GM19025 (cell line): ENCODE measurements around the gene NFATC2.

Experiments
- ATAC-seq: cut with Tn5 transposase; IDR thresholded peaks from one replicate; pipeline ENCODE4 v1.9.1; 2021; ENCODE audit warnings: mild to moderate bottlenecking, low read depth, moderate library complexity; ENCODE audit not compliant: unreplicated experiment

NFATC2 gene

DNA sequence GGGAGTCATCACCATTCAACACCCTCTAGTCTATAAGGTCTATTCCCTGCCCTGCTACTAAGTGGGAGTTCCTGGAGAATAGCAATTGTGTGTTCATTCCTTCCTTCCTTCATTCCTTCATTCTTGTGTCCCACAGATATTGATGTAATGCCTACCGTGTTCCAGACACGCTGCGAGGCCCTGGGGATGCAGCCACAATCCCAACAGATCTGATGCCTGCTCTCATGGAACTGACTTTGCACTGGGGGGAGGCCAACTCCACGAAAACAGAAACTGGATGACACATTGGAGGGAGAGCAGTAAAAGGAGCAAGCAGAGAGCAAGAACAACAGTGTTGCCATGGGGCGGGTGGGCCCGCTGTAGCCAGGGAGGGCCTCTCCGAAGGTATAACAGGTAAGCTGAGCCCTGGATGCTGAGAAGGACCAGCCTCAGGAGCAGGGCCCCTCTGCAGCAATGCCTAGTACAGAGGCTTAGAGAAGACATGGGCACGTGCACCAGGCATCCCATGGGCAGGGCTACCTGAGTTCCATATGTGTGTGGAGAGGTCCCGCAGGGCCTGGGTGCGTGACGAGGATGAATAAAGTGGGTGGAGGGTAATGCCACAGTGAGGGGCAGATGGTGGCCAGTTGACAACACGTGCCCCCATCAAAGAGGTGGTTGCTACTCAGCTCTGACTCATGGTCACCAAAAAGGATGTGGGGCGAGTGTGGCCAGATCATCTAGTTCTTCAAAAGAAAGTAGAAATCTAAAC lies 173.9 kb downstream of the NFATC2 start:
- ATAC-seq: no peak

DNA sequence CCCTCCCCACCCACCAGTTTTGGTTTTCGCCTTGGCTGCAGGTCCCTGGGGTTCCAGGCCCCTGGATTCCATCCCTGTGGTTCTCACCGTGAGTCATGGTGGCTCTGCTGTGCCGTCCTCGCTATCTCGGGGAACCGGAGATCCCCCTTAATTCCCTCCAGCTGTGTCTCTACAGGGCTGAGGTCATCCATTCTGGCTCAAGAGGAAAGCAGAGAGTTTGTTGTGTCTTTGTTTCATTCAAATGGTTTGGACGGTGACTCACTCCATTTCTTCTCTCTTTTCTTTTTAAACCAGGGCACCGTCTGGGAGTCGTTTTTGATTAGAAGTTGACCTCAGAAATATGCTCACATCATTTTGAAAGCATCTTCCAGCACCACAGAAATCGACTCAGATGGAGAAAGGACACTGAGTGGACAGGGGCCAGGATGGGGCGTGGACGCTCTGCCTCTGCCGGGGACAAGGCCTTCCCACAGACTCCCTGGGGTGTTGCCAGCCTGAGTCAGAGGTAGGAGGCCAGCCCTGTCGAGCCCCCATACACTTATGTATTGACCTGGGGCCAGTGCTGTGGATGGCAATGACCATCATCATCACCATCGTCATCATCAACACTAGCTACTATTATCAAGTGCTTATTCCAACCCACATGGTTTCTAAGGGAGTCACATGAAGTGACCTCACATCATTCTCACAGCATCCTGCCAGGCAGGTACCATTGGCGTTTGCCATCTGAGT lies 176.2 kb downstream of the NFATC2 start:
- no peak for ATAC-seq

DNA sequence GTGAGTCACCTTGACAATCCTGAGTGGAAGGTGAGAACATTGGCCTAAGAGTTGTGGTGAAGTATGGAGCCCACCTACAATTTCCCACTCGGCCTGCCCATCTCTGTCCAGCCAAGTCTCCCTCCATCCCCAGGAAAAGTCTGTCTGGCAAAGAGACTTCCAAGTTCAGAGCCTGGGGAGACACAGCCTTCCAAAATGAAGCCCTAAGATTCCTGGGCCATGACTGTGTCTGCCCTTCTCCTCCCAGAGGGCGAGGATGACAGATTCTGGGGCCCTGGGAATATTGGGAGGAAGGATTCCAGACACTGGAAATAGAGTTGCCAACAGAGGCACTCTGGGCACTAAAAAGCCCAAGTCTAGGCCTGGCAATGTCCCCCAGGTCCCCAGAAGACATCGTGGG lies 176.8 kb downstream of the NFATC2 start:
- no peak for ATAC-seq

DNA sequence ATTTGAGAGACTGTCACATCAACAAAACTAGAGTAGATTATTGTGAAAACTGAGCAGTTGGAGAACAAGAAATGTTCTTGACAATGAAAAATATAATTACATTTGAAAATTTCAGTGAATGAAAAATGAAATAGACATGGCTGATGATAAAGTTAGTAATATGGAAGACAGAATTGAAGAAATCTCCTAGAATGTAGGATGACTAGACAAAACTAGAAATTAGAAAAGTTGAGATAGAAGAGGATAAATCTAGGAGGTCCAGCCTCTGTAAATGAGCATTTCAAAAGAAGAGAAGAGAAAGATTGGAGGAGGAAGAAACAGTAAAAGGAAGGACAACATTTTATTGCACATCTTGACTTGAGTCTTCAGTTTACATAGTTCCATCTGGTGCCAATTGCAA lies 178.7 kb downstream of the NFATC2 start:
- no peak for ATAC-seq

DNA sequence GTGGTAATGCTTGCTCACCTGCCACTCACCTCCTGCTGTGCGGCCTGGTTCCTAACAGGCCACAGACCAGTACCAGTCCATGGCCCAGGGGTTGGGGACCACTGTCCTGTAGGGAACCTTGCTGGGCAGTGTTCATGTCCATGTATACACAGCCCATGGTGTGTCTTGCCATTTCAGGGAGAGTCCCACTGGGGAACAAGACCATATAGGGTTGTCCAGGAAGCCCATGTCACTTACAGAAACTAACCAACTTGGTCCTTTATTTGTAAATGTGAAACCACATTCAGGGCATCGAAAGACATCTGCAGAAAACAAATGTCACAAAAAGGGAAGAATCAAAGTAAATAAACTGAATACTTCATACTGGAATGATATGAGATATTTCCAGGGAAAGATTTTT lies 179.1 kb downstream of the NFATC2 start:
- no peak for ATAC-seq

DNA sequence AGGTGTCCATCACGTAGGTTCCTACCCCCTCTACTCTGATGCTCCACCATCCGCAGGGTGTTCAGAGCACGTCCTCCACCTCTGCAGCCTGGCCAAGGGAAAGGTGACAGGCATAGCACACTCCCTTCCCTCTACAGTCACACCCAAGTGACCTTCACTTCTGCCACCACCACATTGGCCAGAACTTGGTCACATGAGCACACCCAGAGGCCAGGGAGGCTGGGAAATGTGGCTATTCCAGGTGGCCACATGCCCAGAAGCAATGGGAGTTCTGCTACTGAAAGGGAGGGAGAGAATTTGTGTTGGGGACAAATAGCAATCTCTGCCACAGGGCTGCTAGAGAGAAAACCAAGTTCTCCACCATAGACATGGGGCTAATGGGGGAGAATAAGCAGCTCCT lies 180.3 kb downstream of the NFATC2 start:
- ATAC-seq: no peak

DNA sequence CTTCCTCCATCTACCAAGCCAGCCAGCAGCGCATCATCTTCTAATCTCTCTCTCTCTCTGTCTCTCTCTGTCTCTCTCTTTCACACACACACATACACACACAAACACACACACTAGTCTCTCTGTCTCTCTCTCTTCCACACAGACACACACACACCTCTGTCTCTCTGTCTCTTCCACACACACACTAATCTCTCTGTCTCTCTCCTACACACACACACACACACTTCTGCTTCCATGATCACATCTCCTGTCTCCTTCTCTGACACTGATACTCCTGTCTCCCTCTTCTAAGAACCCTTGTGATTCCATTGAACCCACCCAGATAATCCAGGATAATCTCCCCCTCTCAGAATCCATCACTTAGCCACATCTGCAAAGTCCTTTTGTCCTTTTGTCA lies 181.3 kb downstream of the NFATC2 start:
- no peak for ATAC-seq

DNA sequence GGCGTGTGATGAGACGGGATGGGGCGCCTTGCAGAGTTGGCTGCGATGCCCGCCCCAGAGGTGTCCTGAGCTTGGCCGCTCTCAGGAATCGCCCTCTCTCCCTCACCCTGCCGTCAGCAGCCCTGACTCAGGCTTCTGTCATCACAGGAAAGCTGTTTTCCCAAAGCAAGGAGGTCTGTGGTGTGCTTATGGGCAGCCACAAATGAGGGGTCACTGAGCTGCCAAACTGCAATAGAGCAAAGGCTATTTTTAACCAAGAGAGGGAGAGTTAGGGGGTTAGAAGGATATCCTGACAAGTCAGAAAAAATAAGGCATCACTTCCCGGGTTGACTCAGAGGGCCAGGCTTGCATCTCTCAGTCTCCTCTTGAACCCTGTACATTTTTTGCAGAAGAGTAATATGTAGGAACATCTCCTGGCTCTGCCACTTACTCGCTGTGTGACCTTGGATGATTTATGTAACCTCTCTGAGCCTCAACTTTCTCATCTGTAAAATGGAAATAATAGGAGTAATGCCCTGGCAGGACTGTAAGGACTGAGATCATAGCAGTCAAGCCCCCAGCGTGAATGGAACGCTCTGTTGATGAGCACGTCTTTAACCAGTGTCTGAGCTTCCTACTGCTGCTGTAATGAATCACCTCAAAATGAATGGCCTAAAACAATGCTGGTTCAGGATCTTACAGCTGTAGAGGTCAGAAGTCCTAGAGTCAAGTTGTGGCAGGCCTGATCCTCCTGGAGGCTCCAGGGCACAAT lies 181.9 kb downstream of the NFATC2 start:
- no peak for ATAC-seq

DNA sequence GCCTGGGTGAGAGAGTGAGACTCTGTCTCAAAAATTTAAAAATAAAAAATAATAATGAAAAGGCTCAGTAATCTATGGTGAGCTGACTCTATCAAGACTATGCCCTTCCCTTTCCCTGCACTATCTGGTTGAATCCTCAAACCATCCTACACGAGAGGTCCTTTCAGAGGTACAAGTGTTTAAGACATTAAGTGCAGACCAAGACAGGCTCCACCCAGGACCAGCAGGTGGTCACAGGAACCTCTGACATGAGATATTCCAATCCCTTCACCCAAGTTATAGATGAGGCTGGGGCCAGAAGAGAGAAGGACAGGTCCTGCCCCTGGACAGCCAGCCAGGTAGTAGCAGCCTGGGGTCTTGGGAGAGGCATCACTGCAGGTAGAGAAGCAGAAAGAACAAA lies 182.6 kb downstream of the NFATC2 start:
- no peak for ATAC-seq

DNA sequence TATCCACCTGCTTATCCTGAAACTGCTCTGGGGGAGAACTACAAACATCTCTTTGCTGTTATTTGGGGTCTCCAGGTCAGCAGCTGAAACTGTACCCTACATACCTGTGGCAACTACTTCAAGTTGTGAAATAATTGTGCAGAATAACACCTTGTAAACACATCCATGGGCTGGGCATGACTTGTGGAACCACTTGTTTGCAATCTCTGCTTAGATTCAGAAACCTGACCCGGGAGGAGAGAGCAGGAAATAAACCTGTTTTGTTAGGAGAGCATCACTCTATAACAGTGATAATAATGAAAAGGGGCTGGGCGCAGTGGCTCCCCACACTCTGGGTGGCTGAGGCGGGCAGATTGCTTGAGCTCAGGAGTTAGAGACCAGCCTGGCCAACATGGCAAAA lies 183.1 kb downstream of the NFATC2 start:
- no peak for ATAC-seq

DNA sequence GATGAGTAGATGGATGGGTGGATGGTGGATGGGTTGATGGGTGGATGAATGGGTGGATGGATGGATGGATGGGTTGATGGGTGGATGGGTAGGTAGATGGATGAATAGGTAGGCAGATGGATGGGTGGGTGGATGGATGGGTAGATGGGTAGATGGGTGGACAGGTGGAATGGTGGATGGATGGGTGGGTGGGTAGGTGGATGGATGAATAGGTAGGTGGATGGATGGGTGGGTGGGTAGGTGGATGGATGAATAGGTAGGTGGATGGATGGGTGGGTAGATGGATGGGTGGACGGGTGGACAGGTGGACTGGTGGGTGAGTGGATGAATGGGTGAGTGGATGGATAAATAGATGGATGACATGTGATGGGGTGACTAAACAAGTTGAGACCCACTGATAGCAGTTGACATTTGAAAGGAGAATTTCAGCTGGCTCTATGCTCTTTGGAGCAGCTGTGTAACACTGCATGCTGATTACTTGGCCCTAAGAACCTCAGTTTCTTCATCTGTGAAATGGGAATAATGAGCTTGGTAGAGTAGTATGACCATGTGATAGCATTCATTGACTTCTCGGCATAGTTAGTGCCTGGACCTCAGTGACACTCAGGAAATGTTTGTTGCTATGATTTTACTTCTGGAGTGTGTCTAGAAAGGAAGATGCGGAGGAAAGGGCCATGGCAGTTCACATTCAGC lies 184.3 kb downstream of the NFATC2 start:
- no peak for ATAC-seq

DNA sequence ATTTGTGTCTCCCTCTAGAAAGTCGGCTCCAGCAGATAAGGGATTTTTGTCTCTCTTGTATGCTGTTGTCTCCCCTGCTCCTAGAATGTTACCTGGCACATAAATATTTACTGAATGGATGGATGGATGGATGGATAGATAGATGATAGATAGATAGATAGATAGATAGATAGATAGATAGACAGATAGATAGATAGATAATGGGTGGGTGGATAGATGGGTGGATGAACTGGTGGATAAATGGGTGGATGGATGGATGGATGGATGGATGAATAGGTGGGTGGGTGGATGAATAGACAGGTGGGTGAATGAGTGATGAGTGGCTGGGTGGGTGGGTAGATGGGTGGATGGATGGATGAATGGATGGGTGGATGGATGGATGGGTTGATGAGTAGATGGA lies 185.0 kb downstream of the NFATC2 start:
- no peak for ATAC-seq

DNA sequence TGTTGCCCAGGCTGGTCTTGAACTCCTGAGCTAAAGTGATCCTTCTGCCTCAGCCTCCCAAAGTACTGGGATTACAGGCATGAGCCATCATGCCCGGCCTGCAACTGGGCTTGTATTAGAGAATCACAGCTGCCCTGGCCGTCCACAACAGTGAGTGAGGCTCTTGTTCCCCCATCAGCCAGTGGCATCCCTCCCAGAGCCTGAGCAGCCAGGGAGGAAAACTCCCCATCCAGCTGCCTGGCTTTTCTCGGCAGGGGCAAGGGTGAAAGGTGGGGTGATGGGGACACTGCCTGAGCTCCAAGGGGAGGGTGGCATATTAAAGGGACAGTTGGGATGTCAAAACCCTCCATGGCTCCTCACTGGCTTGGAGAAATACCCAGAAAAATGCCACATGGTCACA lies 185.6 kb downstream of the NFATC2 start:
- no peak for ATAC-seq

DNA sequence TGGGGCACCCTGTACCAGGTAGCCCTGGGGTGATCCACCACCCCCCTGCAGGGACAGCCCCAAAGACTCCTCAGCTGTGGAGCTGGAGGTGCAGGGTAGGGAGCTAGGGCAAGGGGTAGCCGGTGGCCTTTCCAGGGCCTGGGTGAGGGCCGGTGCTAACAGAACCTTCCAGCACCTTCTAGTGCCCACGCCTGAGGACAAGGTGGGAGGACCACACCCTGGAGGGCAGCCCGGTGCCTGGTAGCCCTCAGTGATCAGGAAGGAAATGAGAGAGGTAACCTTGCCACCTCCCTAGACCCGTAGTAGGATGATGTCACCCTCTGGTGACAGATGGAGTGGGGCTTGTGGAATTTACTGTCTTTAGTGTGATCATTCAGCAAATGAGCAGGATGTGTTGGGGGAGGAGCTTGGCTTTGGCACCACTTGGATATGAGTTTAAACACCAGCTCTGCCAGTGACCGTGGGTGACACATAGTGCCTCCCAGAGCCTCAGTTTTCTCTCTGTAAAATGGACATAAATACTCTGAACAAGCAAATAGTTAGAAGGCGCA lies 187.7 kb downstream of the NFATC2 start:
- no peak for ATAC-seq

DNA sequence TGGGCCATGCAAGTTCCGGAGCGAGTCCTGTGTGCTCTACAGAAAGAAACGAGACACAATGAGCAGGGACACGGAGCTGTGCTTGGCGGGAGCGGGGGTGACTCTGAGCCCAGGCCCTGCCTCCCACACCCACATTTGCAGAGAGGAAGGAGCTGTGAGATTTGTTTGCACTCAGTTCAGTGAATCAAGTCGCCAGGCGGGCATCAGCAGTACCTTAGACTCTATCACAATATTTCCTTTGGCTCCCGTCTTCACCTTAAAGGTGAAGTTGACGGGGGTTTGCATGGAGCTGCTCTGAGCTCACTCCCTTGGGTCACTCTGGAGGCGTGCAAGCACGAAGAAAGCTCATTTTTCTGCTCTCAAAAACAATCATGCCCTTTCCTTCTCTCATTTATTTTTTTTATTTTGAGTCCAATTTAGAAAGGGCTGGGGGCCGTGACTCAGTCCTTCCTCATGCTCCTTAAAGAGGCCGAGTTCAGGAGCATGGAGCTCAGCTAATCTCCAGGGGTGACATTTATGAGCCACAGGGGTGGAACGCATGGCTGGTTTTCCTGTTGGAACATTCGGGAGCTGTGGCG lies 188.2 kb downstream of the NFATC2 start:
- no peak for ATAC-seq

DNA sequence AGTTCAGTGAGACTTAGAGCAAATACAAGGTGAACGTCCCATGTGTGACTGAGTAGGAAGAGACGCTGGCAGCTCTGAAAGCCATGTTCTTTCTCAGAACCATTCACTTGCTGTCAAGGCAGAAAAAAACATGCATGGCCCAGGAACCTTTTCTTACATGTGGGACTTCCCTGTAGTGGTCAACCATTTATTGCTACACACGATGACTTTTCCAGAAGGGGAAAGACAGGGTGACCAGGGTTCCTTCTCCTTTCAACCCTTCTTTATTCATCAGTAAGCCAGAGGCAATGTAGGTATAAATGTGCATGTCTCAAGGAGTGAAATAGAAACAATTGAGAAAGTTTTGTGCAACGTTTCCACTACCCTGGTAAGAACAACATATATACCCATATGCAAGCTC lies 189.0 kb downstream of the NFATC2 start:
- no peak for ATAC-seq

DNA sequence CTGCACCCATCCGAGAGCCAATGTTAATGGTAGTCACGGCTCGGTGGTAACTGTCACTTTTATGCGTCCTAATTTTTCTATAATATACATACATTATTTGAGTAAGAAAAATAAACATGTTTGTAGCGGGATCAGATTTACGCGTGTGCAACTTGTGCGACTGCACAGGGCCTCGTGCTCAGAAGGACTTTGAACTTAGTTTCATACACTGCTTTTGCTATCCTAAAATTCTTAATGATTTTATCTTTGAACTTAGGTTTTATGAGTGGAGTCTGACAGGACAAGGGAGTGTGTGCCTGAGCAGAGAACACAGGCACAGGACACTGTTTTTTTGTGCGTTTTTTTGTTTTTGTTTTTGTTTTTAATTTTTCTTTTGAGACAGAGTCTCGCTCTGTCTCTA lies 189.7 kb downstream of the NFATC2 start:
- ATAC-seq: no peak

DNA sequence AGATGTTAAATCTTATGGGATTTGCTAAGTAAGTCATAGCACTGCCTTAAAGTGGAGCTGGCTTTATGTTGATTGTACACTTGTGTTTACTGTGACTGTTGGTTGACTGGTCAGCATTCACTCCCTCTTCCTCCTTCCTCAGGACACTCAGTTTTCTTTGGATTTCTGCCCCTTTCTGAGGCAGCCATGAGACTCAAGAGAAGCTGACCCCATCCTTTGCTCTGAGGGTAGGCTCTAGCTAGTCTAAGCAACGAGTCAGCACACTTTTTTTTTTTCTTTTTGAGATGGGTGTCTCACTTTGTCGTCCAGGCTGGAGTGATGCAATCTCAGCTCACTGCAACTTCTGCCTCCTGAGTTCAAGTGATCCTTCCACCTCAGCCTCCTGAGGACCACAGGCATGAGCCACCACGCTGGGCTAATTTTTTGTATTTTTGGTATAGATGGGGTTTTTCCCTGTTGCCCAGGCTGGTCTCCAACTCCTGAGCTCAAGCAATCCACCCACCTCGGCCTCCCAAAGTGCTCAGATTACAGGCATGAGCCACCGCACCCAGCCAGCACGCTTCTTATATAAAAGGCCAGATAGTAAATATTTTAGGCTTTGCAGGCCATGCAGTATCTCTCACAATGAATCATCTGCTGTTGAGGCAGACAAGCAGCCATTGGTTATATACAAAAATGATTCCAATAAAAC lies 191.4 kb downstream of the NFATC2 start:
- no peak for ATAC-seq

DNA sequence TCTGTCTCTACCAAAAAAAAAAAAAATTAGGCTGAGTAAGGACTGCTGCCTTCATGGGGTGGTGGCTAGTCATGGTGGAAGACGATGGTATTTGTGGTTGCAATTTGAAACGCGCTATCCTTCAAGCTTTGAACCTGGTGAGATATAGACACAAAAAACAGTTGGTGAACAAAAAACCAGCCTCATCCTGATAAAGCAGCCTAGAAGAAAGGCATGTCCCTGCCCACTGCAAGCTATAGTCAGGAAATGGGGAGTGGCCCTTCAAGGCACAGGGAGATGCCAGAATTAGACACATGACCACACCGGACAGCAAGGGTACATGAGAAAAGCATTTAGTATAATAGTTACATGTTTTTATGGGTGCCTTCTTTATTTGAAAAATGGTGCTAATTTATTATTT lies 193.6 kb downstream of the NFATC2 start:
- ATAC-seq: no peak

DNA sequence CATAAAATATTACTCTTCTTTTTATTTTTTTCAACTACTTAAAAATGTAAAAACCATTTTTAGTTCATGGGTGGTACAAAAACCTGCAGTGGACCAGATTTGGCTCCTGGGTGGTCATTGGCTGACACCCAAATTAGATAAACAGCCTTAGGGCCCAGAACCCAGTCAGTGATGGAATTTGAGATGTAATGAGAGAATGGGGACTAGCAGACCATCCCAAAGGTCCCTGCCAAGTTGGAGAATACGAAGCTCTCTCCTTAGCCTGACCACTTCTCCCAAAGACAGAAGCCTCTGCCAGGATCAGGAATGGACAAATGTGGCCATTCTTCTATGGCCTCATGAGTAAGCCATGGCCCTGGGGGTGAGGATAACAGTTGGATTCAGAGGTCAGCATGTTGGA lies 194.7 kb downstream of the NFATC2 start:
- ATAC-seq: no peak
